Astrocyte (in vitro differentiated cells and primary cell): ENCODE measurements around the gene CTBP2. TPM values are rescaled to one million over a fixed set of nuclear protein-coding genes. Genes with fewer than 3 reads are reported as not detected.
A peak's percentile ranks its signal among the peaks of the same experiment; 100 is the strongest.
"Not testable (repeated sequence)": the region's sequence is repeated elsewhere in the genome, so short reads cannot be mapped to it uniquely, and the experiment has no call there.

Experiments used
- DNase-seq: peaks from one replicate; pipeline ENCODE4 v3.0.0-alpha.2; 2010; ENCODE audit warnings: low read depth
- FAIRE-seq: peaks from 2 replicates; lab custom pipeline; 2011; peaks lifted over from hg19 to GRCh38; lab: Jason Lieb, UNC
- H2AFZ ChIP-seq: 2 replicates; pipeline ENCODE4 v1.6.0; 2012; ENCODE audit warnings: low read depth, low read length, inconsistent platforms
- H3K27ac ChIP-seq: 2 replicates; pipeline ENCODE4 v1.5.1; 2011; ENCODE audit warnings: low read depth, low read length, inconsistent platforms
- H3K27me3 ChIP-seq: 2 replicates; pipeline ENCODE4 v1.6.0; 2011; ENCODE audit warnings: low read length, inconsistent platforms; ENCODE audit not compliant: insufficient read depth
- H3K36me3 ChIP-seq: 2 replicates; pipeline ENCODE4 v1.5.1; 2011; ENCODE audit warnings: low read length, inconsistent platforms; ENCODE audit not compliant: insufficient read depth
- H3K4me1 ChIP-seq: 2 replicates; pipeline ENCODE4 v1.5.1; 2011; ENCODE audit warnings: low read length, inconsistent platforms; ENCODE audit not compliant: insufficient read depth
- H3K4me2 ChIP-seq: 2 replicates; pipeline ENCODE4 v1.6.0; 2012; ENCODE audit warnings: low read length, inconsistent platforms
- H3K4me3 ChIP-seq: 2 replicates; pipeline ENCODE4 v1.5.1; 2011; ENCODE audit warnings: low read depth, mild to moderate bottlenecking, low read length, inconsistent platforms; ENCODE audit not compliant: insufficient read depth
- H3K79me2 ChIP-seq: 2 replicates; pipeline ENCODE4 v1.6.0; 2012; ENCODE audit warnings: mild to moderate bottlenecking, low read length, inconsistent platforms; ENCODE audit not compliant: insufficient read depth
- H3K9ac ChIP-seq: 2 replicates; pipeline ENCODE4 v1.6.0; 2012; ENCODE audit warnings: mild to moderate bottlenecking, low read length, inconsistent platforms
- H3K9me3 ChIP-seq: 2 replicates; pipeline ENCODE4 v1.5.1; 2012; ENCODE audit warnings: low read depth, mild to moderate bottlenecking, low read length, inconsistent platforms; ENCODE audit not compliant: insufficient read depth
- H4K20me1 ChIP-seq: 2 replicates; pipeline ENCODE4 v1.6.0; 2012; ENCODE audit warnings: low read length, inconsistent platforms; ENCODE audit not compliant: insufficient read depth
- H3K27ac Mint-ChIP-seq: one replicate; pipeline ENCODE4 v1.8.0; 2021; ENCODE audit warnings: mild to moderate bottlenecking, mixed read lengths; ENCODE audit not compliant: unreplicated experiment
- H3K27me3 Mint-ChIP-seq: one replicate; pipeline ENCODE4 v1.8.0; 2021; ENCODE audit warnings: low read depth, mixed read lengths; ENCODE audit not compliant: unreplicated experiment
- H3K36me3 Mint-ChIP-seq: one replicate; pipeline ENCODE4 v1.8.0; 2021; ENCODE audit warnings: low read depth, mixed read lengths; ENCODE audit not compliant: unreplicated experiment
- H3K4me1 Mint-ChIP-seq: one replicate; pipeline ENCODE4 v1.8.0; 2021; ENCODE audit warnings: low read depth, mixed read lengths; ENCODE audit not compliant: unreplicated experiment
- H3K4me3 Mint-ChIP-seq: one replicate; pipeline ENCODE4 v1.8.0; 2021; ENCODE audit warnings: mild to moderate bottlenecking, moderate library complexity, mixed read lengths; ENCODE audit not compliant: unreplicated experiment
- H3K9me3 Mint-ChIP-seq: one replicate; pipeline ENCODE4 v1.8.0; 2021; ENCODE audit warnings: mild to moderate bottlenecking, mixed read lengths; ENCODE audit not compliant: unreplicated experiment
- EZH2 ChIP-seq: IDR thresholded peaks from 2 replicates; pipeline ENCODE4 v1.6.1; 2012; ENCODE audit warnings: mild to moderate bottlenecking, low read length, inconsistent platforms; ENCODE audit not compliant: insufficient read depth
- total RNA-seq: library from RNA; stranded (reverse); gene quantifications from 2 replicates; pipeline ENCODE4 v1.2.1, GENCODE V29; 2021
- TF ChIP-seq, protein P1 (sequence below): IDR thresholded peaks from 2 replicates; pipeline ENCODE4 v1.5.1; 2011; ENCODE audit warnings: low read depth, mild to moderate bottlenecking, inconsistent platforms, low read length, moderate library complexity; ENCODE audit not compliant: insufficient read depth

CTBP2 gene
- total RNA-seq, 1 donor from 2014 or later, result 109 TPM

DNA sequence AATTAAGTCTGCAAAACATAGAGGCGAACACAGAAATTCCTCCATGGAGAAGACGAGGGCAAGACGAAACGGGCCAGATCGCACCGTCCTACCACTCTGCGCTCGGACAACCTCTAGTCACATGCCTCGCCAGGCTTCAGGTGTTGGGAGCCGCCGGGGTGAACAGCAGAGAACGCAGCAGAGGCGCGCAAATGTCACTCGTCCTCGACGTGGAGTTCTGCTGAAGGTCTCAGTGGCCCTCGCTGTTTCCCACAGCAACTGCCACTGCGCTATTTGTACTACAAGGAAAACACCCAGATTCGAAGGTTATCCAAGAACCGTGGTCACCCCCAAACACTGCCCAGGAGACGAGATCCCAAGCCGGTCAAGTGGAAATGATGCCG is 9.2 kb downstream of the CTBP2 start:
- no peaks in the 10 kb centered on the region for H3K27me3 Mint-ChIP-seq
- peaks cover 10% of the 10 kb centered on the region for H3K36me3 Mint-ChIP-seq
- H4K20me1 ChIP-seq, result peaks cover 95% of the 10 kb centered on the region
- peaks cover 77% of the 10 kb centered on the region for H3K4me1 ChIP-seq
- no peak for FAIRE-seq
- H3K4me3 Mint-ChIP-seq, result peak overlapping the region; percentile 50
- no peak overlapping the region for H3K4me2 ChIP-seq
- H3K27ac ChIP-seq, result no peak overlapping the region
- no peak overlapping the region for H3K9ac ChIP-seq
- peaks cover 99% of the 10 kb centered on the region for H3K79me2 ChIP-seq
- no peak for DNase-seq
- TF ChIP-seq EZH2, result no peak
- TF ChIP-seq, protein P1, sequence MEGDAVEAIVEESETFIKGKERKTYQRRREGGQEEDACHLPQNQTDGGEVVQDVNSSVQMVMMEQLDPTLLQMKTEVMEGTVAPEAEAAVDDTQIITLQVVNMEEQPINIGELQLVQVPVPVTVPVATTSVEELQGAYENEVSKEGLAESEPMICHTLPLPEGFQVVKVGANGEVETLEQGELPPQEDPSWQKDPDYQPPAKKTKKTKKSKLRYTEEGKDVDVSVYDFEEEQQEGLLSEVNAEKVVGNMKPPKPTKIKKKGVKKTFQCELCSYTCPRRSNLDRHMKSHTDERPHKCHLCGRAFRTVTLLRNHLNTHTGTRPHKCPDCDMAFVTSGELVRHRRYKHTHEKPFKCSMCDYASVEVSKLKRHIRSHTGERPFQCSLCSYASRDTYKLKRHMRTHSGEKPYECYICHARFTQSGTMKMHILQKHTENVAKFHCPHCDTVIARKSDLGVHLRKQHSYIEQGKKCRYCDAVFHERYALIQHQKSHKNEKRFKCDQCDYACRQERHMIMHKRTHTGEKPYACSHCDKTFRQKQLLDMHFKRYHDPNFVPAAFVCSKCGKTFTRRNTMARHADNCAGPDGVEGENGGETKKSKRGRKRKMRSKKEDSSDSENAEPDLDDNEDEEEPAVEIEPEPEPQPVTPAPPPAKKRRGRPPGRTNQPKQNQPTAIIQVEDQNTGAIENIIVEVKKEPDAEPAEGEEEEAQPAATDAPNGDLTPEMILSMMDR, result no peak
- H3K27ac Mint-ChIP-seq, result peak overlapping the region; percentile 62
- H3K9me3 ChIP-seq, result no peaks in the 10 kb centered on the region
- H3K4me1 Mint-ChIP-seq, result peaks cover 82% of the 10 kb centered on the region
- peaks cover 2% of the 10 kb centered on the region for H3K36me3 ChIP-seq
- no peaks in the 10 kb centered on the region for H3K9me3 Mint-ChIP-seq
- H2AFZ ChIP-seq, result no peak overlapping the region
- H3K4me3 ChIP-seq, result no peak overlapping the region
- no peaks in the 10 kb centered on the region for H3K27me3 ChIP-seq

DNA sequence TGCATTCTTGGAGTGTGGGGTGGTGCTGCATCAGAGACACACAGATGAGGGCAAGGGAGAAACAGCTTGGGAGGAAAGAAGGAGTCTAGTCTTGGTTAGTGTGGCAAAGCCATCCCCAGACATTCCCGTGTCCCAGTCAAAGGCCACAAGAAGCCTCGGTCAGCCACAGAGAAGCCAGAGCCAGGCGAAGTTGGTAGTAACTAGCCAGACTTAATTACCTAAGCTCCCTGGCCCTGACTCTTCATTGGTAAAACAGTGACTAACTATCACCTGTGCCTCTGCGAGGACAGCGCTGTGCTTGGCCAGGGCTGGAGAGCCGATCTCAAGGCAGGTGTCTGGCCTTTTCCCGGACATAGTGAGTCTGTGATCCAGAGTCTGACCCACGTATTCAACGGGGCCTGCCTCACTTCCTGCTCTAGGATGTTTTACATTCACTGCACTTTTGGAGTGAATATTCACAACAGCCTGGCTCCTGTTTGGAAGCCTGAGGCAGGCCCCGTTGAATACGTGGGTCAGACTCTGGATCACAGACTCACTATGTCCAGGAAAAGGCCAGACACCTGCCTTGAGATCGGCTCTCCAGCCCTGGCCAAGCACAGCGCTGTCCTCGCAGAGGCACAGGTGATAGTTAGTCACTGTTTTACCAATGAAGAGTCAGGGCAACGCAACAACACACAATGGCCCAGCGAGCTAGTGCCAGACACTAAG is 9.8 kb downstream of the CTBP2 start:
- not testable (repeated sequence) for H3K36me3 ChIP-seq

DNA sequence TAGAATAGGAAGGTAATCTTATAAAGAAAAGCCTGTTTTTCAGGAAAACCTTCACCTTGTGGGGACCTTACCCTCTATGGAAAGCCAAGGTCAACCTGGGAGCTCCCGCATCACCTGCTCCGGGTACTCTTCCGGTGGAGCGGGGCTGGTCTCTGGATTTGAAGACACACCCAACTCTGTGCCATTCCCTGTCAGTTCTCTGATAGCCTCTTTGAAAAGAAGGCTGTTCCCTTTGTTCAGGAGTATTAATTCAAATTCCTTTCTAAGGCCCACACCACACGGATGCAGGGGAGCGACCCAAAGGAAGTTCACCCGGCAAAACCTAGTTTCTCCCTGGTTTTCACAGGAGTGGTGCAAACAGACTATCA is 10.7 kb downstream of the CTBP2 start:
- DNase-seq (no peak), FAIRE-seq (no peak)
- Mint-ChIP-seq H3K9me3 (no peaks in the 10 kb centered on the region), H3K27ac (peak overlapping the region; percentile 93), H3K4me1 (peaks cover 77% of the 10 kb centered on the region), H3K4me3 (no peak overlapping the region), H3K27me3 (no peaks in the 10 kb centered on the region), H3K36me3 (peaks cover 10% of the 10 kb centered on the region)
- Histone ChIP-seq H3K27me3 (no peaks in the 10 kb centered on the region), H3K9ac (no peak overlapping the region), H3K27ac (peak overlapping the region; percentile 54), H3K79me2 (peaks cover 99% of the 10 kb centered on the region), H2AFZ (no peak overlapping the region), H3K9me3 (no peaks in the 10 kb centered on the region), H3K4me3 (no peak overlapping the region), H3K36me3 (peaks cover 2% of the 10 kb centered on the region), H4K20me1 (peaks cover 95% of the 10 kb centered on the region), H3K4me1 (peaks cover 66% of the 10 kb centered on the region), H3K4me2 (peak overlapping the region; percentile 54)
- TF ChIP-seq EZH2, result no peak
- TF ChIP-seq, protein P1, result no peak

More for the DNA sequence above, 9.8 kb downstream of the CTBP2 start:
- peak; percentile 62 for FAIRE-seq
- not testable (repeated sequence) for H3K4me3 ChIP-seq, H3K4me2 ChIP-seq, H3K27ac ChIP-seq, H2AFZ ChIP-seq, H3K27me3 ChIP-seq, DNase-seq, H3K9me3 ChIP-seq, H3K9ac ChIP-seq, H3K27me3 Mint-ChIP-seq, H3K9me3 Mint-ChIP-seq
- Mint-ChIP-seq H3K27ac (peak overlapping the region; percentile 93), H3K4me1 (peaks cover 75% of the 10 kb centered on the region), H3K36me3 (peaks cover 10% of the 10 kb centered on the region), H3K4me3 (peak overlapping the region; percentile 50)
- Histone ChIP-seq H4K20me1 (peaks cover 95% of the 10 kb centered on the region), H3K4me1 (peaks cover 71% of the 10 kb centered on the region), H3K79me2 (peaks cover 99% of the 10 kb centered on the region)
